Sigmoid colon (tissue), 7 donors: ENCODE data around the gene NOS1AP. TPM values are rescaled to one million over a fixed set of nuclear protein-coding genes. Genes with fewer than 3 reads are reported as not detected.

ENCODE experiments used
- DNase-seq: peaks from one replicate; pipeline ENCODE4 v3.0.0-alpha.2; 2019
- H3K27ac ChIP-seq, 4 donors: fragments of 200-600 bp; sonication (generic); one replicate each; pipeline ENCODE4 v1.5.1; 2016 to 2019; ENCODE audit warnings: mild to moderate bottlenecking in 1 of 4
- H3K27me3 ChIP-seq, 3 donors: fragments of 200-600 bp; sonication (generic); one replicate each; pipeline ENCODE4 v1.5.1; 2019; ENCODE audit warnings: mild to moderate bottlenecking in 1 of 3
- H3K36me3 ChIP-seq, 4 donors: fragments of 200-600 bp; sonication (generic); one replicate each; pipeline ENCODE4 v1.5.1; 2016 to 2019
- H3K4me1 ChIP-seq, 4 donors: fragments of 200-600 bp; sonication (generic); one replicate each; pipeline ENCODE4 v1.5.1; 2017 to 2019
- H3K4me3 ChIP-seq, 4 donors: fragments of 200-600 bp; sonication (generic); one replicate each; pipeline ENCODE4 v1.5.1; 2017 to 2019; ENCODE audit warnings: mild to moderate bottlenecking in 2 of 4, moderate library complexity in 1 of 4
- H3K9me3 ChIP-seq, 4 donors: fragments of 200-600 bp in 3 of 4; sonication (generic) in 3 of 4; one replicate each; pipeline versions ENCODE4 v1.5.1 to v1.6.1; 2013 to 2019
- EP300 ChIP-seq, 4 donors: sonication (generic); formaldehyde crosslinking; IDR thresholded peaks; one replicate each; pipeline ENCODE4 v1.6.1; 2017; ENCODE audit warnings: antibody characterized with exemption in 4 of 4
- POLR2A ChIP-seq, 2 donors: fragments of 450-650 bp; IDR thresholded peaks; one replicate each; pipeline ENCODE4 v1.6.1; 2016; ENCODE audit warnings: antibody characterized with exemption in 2 of 2, mild to moderate bottlenecking in 2 of 2, moderate library complexity in 2 of 2
- POLR2AphosphoS5 ChIP-seq, 4 donors: sonication (generic); formaldehyde crosslinking; IDR thresholded peaks; one replicate each; pipeline ENCODE4 v1.6.1; 2017; ENCODE audit warnings: antibody characterized with exemption in 4 of 4
- WGBS, 2 donors: extraction: QIAGEN DNeasy Blood & Tissue Kit; methylation state at CpG; one replicate each; pipeline ENCODE4 v1.1.7; 2013; 5-methylcytosine and 5-hydroxymethylcytosine counted together
- intact Hi-C: fragments of 100-400 bp; cut with DNase I; formaldehyde crosslinking; loops from one replicate; pipeline ENCODE4 v1.15.1; 2023
- polyA plus RNA-seq, 3 donors: library from polyadenylated mRNA; stranded (reverse); fragments of 200-250 nt; gene quantifications; one replicate each; pipeline ENCODE4 v1.2.3, GENCODE V29; 2013
- total RNA-seq, 4 donors: library from RNA; depleted of rRNA; stranded (reverse); fragments of >200 nt; gene quantifications; one replicate each; pipeline ENCODE4 v1.1.0, GENCODE V29; 2016
- TF ChIP-seq, protein P1 (sequence below), 4 experiments: fragments of 450-650 bp in 3 of 4; fragments of 200-600 bp in 1 of 4; IDR thresholded peaks; one replicate each; pipeline ENCODE4 v1.5.1; 2016 to 2019; ENCODE audit warnings: antibody characterized with exemption in 4 of 4, mild to moderate bottlenecking in 3 of 4, moderate library complexity in 2 of 4
- donor health status: healthy with polysubstance abuse.
- donor health status: Bipolar disorder and iron deficiency.
- donor health status: healthy.

NOS1AP gene
- total RNA-seq (10 to 100 TPM in 1 of 4 donors, 1 to 10 TPM in 3; 4.6 to 11.9 (median 7.2) TPM), polyA plus RNA-seq (1 to 10 TPM; 1.2 to 3.5 (median 3.1) TPM)

DNA sequence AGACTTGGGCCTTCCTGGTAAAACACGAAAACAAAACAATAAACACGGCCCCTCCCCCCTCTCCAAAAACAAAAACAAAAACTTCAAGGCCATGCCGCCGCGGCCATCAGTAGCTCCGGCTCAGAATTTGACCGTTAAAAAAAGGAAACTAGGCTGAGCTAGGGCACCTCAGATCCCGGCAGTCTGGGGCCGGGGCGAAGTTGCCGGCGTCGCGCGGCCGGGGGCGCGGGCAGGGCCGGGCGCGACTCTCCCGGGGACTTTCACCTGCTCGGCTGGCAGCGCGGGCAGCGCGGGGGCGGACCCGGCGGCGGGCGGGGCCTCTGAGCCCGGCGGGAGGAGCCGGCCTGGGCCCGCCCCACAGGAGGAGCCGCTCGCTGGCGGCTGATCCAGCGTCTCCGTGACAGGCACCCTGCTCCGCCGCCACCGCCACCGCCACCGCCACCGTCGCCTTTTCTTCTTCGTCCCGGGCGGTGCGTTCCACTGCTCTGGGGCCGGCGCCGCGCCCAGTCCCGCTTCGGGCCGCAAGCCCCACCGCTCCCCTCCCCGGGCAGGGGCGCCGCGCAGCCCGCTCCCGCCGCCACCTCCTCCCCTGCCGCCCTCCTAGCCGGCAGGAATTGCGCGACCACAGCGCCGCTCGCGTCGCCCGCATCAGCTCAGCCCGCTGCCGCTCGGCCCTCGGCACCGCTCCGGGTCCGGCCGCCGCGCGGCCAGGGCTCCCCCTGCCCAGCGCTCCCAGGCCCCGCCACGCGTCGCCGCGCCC lies at the start of gene NOS1AP:
Gene NOS1AP (plus strand): TSS at position 358 of the 760 bp plus-strand sequence. CDS start 487 bp downstream, outside the sequence.
- WGBS, 2 donors, result 0 to 1% methylated on average over 95 of the region's 95 CpGs
- intact Hi-C loops, result loop anchor here (5.0 kb wide), 1 partner anchor 148 kb away; no protein-coding TSS in a partner anchor
- peak; percentile 82 for DNase-seq

DNA sequence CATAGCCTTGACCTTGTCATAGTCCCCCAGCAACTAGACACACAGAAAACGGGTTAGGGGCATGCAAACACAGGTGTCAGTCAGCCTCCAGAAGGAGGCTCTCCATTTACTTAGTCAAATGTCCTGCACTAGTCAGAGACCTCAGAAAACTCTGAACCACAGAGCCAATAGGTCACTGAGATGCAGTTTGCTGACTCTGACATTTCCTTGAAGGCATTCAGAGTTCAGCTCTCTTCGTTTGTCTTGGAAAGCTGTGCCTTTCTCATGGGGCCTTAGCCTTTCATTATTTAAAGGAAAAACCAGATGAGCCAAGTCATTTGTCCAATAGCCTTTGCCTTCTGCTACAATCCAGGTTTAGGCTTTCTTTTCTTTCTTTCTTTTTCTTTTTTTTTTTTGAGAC lies 49.3 kb upstream of the NOS1AP start:
- no peaks in the 10 kb centered on the region for H3K27me3 ChIP-seq
- peak overlapping the region in 2 of 4 donors; percentile 15 to 41 for H3K27ac ChIP-seq
- intact Hi-C loops, result loop anchor here (5.0 kb wide), 1 partner anchor 228 kb away; no protein-coding TSS in a partner anchor
- H3K9me3 ChIP-seq, result no peaks in the 10 kb centered on the region
- TF ChIP-seq, protein P1, sequence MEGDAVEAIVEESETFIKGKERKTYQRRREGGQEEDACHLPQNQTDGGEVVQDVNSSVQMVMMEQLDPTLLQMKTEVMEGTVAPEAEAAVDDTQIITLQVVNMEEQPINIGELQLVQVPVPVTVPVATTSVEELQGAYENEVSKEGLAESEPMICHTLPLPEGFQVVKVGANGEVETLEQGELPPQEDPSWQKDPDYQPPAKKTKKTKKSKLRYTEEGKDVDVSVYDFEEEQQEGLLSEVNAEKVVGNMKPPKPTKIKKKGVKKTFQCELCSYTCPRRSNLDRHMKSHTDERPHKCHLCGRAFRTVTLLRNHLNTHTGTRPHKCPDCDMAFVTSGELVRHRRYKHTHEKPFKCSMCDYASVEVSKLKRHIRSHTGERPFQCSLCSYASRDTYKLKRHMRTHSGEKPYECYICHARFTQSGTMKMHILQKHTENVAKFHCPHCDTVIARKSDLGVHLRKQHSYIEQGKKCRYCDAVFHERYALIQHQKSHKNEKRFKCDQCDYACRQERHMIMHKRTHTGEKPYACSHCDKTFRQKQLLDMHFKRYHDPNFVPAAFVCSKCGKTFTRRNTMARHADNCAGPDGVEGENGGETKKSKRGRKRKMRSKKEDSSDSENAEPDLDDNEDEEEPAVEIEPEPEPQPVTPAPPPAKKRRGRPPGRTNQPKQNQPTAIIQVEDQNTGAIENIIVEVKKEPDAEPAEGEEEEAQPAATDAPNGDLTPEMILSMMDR (IDR thresholded peaks at IDR 0.05), result no peak
- TF ChIP-seq POLR2AphosphoS5 (IDR thresholded peaks at IDR 0.05) (no peak), POLR2A (IDR thresholded peaks at IDR 0.05) (no peak), EP300 (IDR thresholded peaks at IDR 0.05) (no peak)
- no peak overlapping the region for H3K4me3 ChIP-seq
- no peak for DNase-seq
- peaks cover 0 to 47% (median 4%) of the 10 kb centered on the region in 4 donors for H3K36me3 ChIP-seq
- peaks cover 0 to 61% (median 42%) of the 10 kb centered on the region in 4 donors for H3K4me1 ChIP-seq
- 61 to 69% methylated on average over 2 of the region's 2 CpGs for WGBS, 2 donors

More for the DNA sequence above, at the start of gene NOS1AP:
- Histone ChIP-seq H3K9me3 (no peaks in the 10 kb centered on the region), H3K27me3 (peaks cover 0 to 4% (median 0%) of the 10 kb centered on the region in 3 donors), H3K36me3 (no peaks in the 10 kb centered on the region), H3K4me1 (peaks cover 0 to 36% (median 22%) of the 10 kb centered on the region in 4 donors), H3K27ac (peak within 1 kb of the TSS; percentile 59 to 81 (median 76)), H3K4me3 (peak within 1 kb of the TSS; percentile 40 to 93 (median 82))
- TF ChIP-seq POLR2AphosphoS5 (IDR thresholded peaks at IDR 0.05) (peak; percentile 52 to 76 (median 64)), POLR2A (IDR thresholded peaks at IDR 0.05) (no peak)

DNA sequence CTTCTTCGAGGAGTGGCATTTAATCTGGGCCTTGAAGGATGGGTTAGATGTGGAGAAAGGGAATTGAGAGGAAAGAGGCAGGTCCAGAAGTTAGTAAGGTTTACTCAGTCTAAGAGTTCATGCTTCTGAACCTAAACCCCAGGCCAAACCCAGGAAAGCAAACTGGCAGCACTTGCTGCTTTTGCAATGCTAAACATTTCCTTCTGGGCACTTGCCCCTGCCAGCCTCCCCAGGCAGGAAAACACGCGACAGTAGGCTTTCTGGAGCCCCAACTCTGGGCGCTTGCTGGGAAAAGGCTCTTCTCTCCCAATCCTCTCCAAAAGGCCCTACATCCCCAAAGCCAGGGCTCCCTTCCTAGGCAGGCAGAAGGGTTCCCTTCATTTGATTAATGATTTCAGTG lies 48.4 kb upstream of the NOS1AP start:
- peaks cover 0 to 61% (median 42%) of the 10 kb centered on the region in 4 donors for H3K4me1 ChIP-seq
- WGBS, 2 donors, result 89 to 90% methylated on average over 4 of the region's 4 CpGs
- no peaks in the 10 kb centered on the region for H3K27me3 ChIP-seq
- peaks cover 0 to 37% (median 4%) of the 10 kb centered on the region in 4 donors for H3K36me3 ChIP-seq
- peak overlapping the region in 3 of 4 donors; percentile 1 to 69 (median 65) for H3K4me3 ChIP-seq
- H3K9me3 ChIP-seq, result no peaks in the 10 kb centered on the region
- H3K27ac ChIP-seq, result peak overlapping the region in 3 of 4 donors; percentile 82 to 84 (median 84)
- no peak for DNase-seq
- intact Hi-C loops, result loop anchor here (5.0 kb wide), 1 partner anchor 229 kb away; no protein-coding TSS in a partner anchor
- TF ChIP-seq, protein P1 (IDR thresholded peaks at IDR 0.05), result no peak
- TF ChIP-seq POLR2A (IDR thresholded peaks at IDR 0.05) (no peak), EP300 (IDR thresholded peaks at IDR 0.05) (no peak), POLR2AphosphoS5 (IDR thresholded peaks at IDR 0.05) (no peak)

DNA sequence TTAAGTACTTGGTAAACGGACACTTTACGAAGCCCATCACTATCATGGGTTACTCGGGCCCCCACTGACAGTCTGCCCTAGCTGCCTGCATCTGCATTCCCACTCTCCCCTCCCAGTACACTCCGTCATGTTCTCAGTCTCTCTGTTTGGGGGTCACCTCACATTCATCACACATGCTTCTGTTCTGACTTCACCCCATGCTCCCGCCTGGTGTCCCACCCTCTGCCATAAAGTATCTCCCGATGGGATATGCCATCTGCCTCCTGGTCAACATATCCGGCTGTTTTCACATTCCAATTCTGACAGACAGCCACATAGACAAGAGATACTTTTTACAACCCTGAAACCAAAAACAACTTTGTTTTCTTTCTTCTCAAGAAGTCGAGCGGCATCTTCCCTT lies 46.9 kb upstream of the NOS1AP start:
- Histone ChIP-seq H3K9me3 (no peaks in the 10 kb centered on the region), H3K36me3 (peaks cover 0 to 22% (median 0%) of the 10 kb centered on the region in 4 donors), H3K4me3 (peak overlapping the region; percentile 58 to 72 (median 67)), H3K27me3 (no peaks in the 10 kb centered on the region), H3K27ac (peak overlapping the region in 3 of 4 donors; percentile 82 to 84 (median 84)), H3K4me1 (peaks cover 0 to 61% (median 42%) of the 10 kb centered on the region in 4 donors)
- WGBS, 2 donors, result 74 to 79% methylated on average over 9 of the region's 9 CpGs
- DNase-seq, result no peak
- intact Hi-C loops, result loop anchor here (2.0 to 5.0 kb wide), 2 partner anchors 34 to 230 kb away; no protein-coding TSS in a partner anchor
- TF ChIP-seq EP300 (IDR thresholded peaks at IDR 0.05), result no peak

DNA sequence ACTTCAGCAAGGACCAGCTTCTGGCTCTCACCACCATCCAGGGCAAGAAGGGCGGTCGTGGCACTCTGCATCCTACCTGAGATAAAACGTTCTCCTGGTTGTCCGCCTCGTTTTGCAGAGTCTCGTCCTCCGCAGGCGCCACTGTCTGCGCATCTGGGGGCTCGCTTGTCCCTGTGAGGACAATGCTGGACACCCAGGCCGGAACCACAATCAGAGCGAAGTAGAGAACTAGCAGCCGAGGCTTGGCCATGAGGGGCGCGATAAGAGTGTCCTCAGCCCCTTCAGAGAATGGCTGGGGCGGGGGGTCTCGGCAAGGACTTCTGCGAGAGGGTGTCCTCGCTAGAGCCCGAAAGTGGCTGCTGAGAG lies 46.3 kb upstream of the NOS1AP start:
- intact Hi-C loops, result loop anchor here (2.0 to 5.0 kb wide), 2 partner anchors 34 to 231 kb away; no protein-coding TSS in a partner anchor
- 37% methylated on average over 20 of the region's 20 CpGs for WGBS, 2 donors
- peak overlapping the region; percentile 58 to 72 (median 67) for H3K4me3 ChIP-seq
- no peaks in the 10 kb centered on the region for H3K27me3 ChIP-seq
- TF ChIP-seq POLR2AphosphoS5 (IDR thresholded peaks at IDR 0.05), result no peak
- no peak for TF ChIP-seq POLR2A (IDR thresholded peaks at IDR 0.05)
- TF ChIP-seq, protein P1 (IDR thresholded peaks at IDR 0.05), result no peak
- no peak for TF ChIP-seq EP300 (IDR thresholded peaks at IDR 0.05)
- no peak for DNase-seq
- H3K4me1 ChIP-seq, result peaks cover 0 to 59% (median 42%) of the 10 kb centered on the region in 4 donors
- H3K9me3 ChIP-seq, result no peaks in the 10 kb centered on the region
- H3K27ac ChIP-seq, result peak overlapping the region; percentile 33 to 84 (median 83)
- H3K36me3 ChIP-seq, result peaks cover 0 to 17% (median 0%) of the 10 kb centered on the region in 4 donors
